HG03457 (cell line): ENCODE data around the gene CRTAC1.

Experiments used
- ATAC-seq: cut with Tn5 transposase; IDR thresholded peaks from one replicate; pipeline ENCODE4 v1.9.1; 2021; ENCODE audit warnings: moderate number of reproducible peaks; ENCODE audit not compliant: unreplicated experiment

Gene CRTAC1

GRCh38 chr10:97903128-97904017, 127.0 kb downstream of the CRTAC1 start:
- no peak for ATAC-seq

GRCh38 chr10:97901381-97901780, 129.0 kb downstream of the CRTAC1 start:
- no peak for ATAC-seq

- no peak for ATAC-seq
These were observed 132.0 kb downstream of the CRTAC1 start for GRCh38 chr10:97898429-97898828.

- ATAC-seq: no peak
These were observed 133.6 kb downstream of the CRTAC1 start for GRCh38 chr10:97896756-97897358.

- ATAC-seq: no peak
These were observed 134.5 kb downstream of the CRTAC1 start for GRCh38 chr10:97895915-97896314.

GRCh38 chr10:97895084-97895483, 135.3 kb downstream of the CRTAC1 start:
- no peak for ATAC-seq

- ATAC-seq: no peak
These were observed 136.3 kb downstream of the CRTAC1 start for GRCh38 chr10:97894092-97894491.

GRCh38 chr10:97892939-97893338, 137.5 kb downstream of the CRTAC1 start:
- ATAC-seq: no peak

GRCh38 chr10:97892506-97892905, 137.9 kb downstream of the CRTAC1 start:
- no peak for ATAC-seq

GRCh38 chr10:97891497-97892167, 138.8 kb downstream of the CRTAC1 start:
- ATAC-seq: no peak

- ATAC-seq: no peak
These were observed 140.8 kb downstream of the CRTAC1 start for GRCh38 chr10:97889461-97890265.

GRCh38 chr10:97888641-97889262, 141.7 kb downstream of the CRTAC1 start:
- no peak for ATAC-seq

- no peak for ATAC-seq
These were observed 142.3 kb downstream of the CRTAC1 start for GRCh38 chr10:97888134-97888533.

GRCh38 chr10:97887399-97887798, 143.0 kb downstream of the CRTAC1 start:
- ATAC-seq: no peak

GRCh38 chr10:97886286-97886685, 144.1 kb downstream of the CRTAC1 start:
- ATAC-seq: no peak

- ATAC-seq: no peak
These were observed 147.3 kb downstream of the CRTAC1 start for GRCh38 chr10:97883092-97883485.

GRCh38 chr10:97882142-97883091, 148.0 kb downstream of the CRTAC1 start:
- ATAC-seq: no peak

GRCh38 chr10:97880109-97880508, 150.3 kb downstream of the CRTAC1 start:
- no peak for ATAC-seq

GRCh38 chr10:97879241-97879640, 151.2 kb downstream of the CRTAC1 start:
- no peak for ATAC-seq
